ENCODE results near the gene GPR137B. TPM values are rescaled to one million over a fixed set of nuclear protein-coding genes. Genes with fewer than 3 reads are reported as not detected.

GPR137B gene
- total RNA-seq, 2 experiments from 2014 or later, result 8.1 to 9.2 TPM

DNA sequence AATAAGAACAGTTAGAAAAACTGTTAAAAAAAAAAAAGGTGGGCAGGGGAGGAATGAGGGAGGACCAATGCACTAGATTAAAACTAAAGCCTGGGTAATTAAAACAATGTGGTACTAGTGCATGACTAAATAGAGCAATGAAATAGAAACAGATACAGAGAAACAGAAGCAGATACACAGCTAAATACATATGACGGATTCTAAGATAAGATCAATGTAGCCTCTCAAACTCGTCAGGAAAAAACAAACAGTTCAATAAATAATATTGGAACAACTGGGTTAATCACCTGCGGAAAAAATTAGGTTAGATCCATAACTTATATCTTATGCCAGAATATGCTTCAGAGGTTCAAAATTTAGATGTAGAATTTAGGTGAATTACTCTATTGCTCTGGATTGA lies 71.2 kb downstream of the GPR137B start:
- POLR2A ChIA-PET, result no interaction called here
- CTCF ChIA-PET, result no interaction called here

GRCh38 chr1:236214761-236215160 lies 72.4 kb downstream of the GPR137B start:
- ChIA-PET POLR2A (no interaction called here), CTCF (no interaction called here)

DNA sequence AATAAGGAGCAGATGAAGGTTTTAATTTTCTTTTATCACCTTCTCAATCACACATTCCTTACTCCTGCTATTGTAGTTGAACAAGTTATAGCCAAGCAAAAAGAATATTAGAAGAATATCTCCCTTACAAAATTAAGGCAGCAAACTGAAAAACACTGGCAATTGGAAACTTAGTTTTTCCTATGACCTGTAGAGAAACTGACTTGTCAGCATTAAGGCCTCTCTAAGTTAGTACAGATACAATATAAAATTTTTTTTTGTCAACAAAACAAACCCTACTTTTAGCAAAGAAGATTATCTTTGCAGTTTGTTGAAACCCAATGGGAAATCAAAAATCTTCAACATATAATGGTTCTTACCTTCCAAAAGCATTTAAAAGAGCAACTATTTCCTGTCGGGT lies 78.1 kb downstream of the GPR137B start:
- POLR2A ChIA-PET, result no interaction called here
- CTCF ChIA-PET, result no interaction called here

DNA sequence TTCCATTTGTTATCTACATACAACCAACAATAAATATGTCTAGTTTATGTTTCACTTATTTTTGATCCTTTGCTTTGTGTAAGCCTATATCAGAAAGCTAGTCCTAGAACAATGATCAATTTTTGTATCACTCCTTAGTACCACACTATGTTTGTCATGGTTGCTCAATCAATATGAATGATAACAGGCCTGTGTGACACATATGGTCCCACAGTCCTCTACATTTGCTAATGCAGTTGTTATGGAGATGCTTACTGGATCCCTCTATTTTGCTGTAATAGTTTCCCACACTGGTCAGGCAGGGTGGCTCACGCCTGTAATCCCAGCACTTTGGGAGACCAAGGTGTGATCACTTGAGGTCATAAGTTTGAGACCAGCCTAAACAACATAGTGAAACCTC lies 80.3 kb downstream of the GPR137B start:
- ChIA-PET CTCF (interaction anchor here (0.8 kb wide), 1 partner anchor 96 kb away, joined by 3 read pairs; no protein-coding TSS in a partner anchor), POLR2A (no interaction called here)

DNA sequence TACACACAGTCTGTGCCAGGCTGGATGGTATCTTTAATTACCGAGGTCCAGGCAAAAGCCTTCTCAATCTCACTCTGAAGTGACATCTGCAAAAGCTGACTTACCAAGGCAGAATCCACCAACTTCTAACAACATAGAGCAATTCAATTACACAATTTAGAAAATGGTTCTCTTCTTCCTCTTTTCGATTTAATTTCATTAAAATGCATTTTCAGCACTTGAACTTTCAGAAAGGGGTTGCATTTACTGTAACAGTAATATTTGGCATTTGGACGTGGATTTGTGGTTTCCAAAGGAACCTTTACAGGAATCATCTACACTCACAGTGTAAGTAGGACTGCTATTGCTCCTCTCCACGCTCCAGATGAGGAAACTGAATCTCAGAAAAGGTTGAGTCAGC lies 86.1 kb downstream of the GPR137B start:
- ChIA-PET CTCF (no interaction called here), POLR2A (interaction anchor here (0.6 kb wide), 1 partner anchor 241 kb away, joined by 5 read pairs; no protein-coding TSS in a partner anchor)

DNA sequence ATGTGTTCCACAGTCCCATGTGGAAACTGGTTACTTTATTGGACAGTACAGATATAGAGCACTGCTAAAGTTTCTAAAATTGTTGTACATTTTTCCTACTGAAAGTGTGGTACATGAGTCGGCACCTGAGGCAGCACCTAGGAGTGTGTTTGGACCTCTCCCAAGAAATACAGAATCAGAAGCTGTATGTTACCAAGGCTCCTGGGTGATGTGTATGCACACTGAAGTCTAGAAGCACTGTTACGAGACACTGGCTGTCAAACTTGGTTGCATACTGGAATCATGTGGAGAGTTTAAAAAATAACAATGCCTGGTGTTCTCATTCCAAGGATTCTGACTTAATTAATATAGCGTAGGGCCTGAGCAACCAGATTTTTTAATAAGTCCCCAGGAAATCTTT lies 92.8 kb downstream of the GPR137B start:
- CTCF ChIA-PET, result no interaction called here
- POLR2A ChIA-PET, result no interaction called here

GRCh38 chr1:236239092-236239585 lies 96.8 kb downstream of the GPR137B start:
- ChIA-PET POLR2A (no interaction called here), CTCF (no interaction called here)

DNA sequence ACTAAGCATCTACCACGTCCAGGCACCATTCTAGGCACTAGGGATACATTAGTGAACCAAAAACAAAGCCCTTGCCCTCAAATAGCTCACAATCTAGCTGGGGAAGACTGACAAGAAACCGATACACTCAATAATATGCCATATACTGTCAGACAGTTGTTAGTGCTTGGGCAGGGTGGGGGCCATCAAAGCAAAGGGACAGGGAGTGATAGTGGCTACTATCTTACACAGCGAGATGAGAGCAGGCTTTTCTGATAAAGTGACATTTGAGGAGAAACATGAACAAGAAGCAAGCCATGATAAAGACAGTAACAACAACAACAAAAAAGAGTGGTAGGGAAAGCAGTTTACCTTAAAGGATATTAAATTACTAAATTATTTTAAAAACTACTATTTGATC lies 98.3 kb downstream of the GPR137B start:
- ChIA-PET CTCF (interaction anchor here (0.5 kb wide), 1 partner anchor 152 kb away, joined by 3 read pairs; no protein-coding TSS in a partner anchor), POLR2A (no interaction called here)

- CTCF ChIA-PET, result no interaction called here
- POLR2A ChIA-PET, result no interaction called here
Measured at GRCh38 chr1:236242568-236242967, 100.2 kb downstream of the GPR137B start.

GRCh38 chr1:236247286-236247685 lies 104.9 kb downstream of the GPR137B start:
- ChIA-PET CTCF (no interaction called here), POLR2A (no interaction called here)

- ChIA-PET CTCF (no interaction called here), POLR2A (no interaction called here)
Measured at GRCh38 chr1:236251587-236251986, 109.2 kb downstream of the GPR137B start.

DNA sequence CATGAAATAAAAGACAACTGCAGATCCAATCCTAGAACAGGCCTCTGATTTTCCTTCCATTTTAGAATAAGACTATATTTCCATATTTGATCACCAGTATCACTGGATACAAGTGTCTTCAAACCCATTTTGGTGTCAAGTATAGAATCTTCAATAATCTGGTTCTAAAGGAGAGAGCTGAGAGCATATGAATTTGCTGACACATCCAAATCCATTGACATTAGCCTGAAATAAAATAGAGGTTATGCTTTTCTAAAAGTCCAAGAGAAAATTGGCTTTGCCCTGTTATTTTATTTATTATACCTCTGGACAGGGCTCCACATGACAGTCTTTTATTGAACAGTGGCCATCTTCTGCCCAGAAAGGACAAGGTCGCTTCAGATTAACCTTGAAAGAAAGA lies 110.8 kb downstream of the GPR137B start:
- ChIA-PET CTCF (no interaction called here), POLR2A (no interaction called here)

GRCh38 chr1:236253918-236254637 lies 111.7 kb downstream of the GPR137B start:
- CTCF ChIA-PET, result no interaction called here
- POLR2A ChIA-PET, result no interaction called here

GRCh38 chr1:236257216-236257615 lies 114.9 kb downstream of the GPR137B start:
- ChIA-PET CTCF (no interaction called here), POLR2A (no interaction called here)

GRCh38 chr1:236258114-236258622 lies 115.8 kb downstream of the GPR137B start:
- POLR2A ChIA-PET, result no interaction called here
- CTCF ChIA-PET, result no interaction called here

Other genes with a start within 250 kb of the GPR137B start
- under 1 TPM; 0.08 TPM for gene NID1, start 77.4 kb upstream of the GPR137B start, total RNA-seq
- gene ERO1B, start 139.4 kb downstream of the GPR137B start, total RNA-seq, result 1 to 10 TPM; 2.3 to 3.0 TPM